ENCODE results near the gene RNASE3. TPM values are rescaled to one million over a fixed set of nuclear protein-coding genes. Genes with fewer than 3 reads are reported as not detected.
"Not testable (repeated sequence)": the region's sequence is repeated elsewhere in the genome, so short reads cannot be mapped to it uniquely, and the experiment has no call there.

The RNASE3 gene
- total RNA-seq, result not detected in 2 replicates
- polyA plus RNA-seq, result not detected in 2 replicates

DNA sequence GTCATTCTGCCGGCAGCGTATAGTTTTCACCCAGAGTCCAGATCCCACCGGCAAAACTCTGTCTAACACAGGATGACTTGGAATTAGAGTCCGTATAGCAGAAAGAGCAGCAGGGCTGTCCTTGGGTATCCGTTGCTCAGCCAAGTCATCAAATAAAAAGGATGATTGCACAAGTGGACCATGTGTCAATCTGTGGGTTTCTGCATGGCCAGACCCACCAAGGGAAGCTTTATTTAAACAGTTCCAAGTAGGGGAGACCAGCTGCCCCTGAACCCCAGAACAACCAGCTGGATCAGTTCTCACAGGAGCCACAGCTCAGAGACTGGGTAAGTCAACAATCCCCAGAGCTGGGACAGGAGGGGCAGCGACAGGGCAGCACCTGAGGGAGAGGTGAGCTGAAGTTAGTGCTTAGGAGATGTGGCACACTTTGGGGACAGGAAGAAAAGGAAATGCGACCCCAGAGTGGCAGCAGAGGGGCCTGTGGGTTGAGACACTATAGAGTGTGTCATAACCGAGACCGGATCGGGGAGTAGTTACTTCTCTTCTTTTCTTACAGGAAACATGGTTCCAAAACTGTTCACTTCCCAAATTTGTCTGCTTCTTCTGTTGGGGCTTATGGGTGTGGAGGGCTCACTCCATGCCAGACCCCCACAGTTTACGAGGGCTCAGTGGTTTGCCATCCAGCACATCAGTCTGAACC is at the start of gene RNASE3:
TSS of gene RNASE3 (plus strand) at position 260 of the 700 bp plus-strand sequence. CDS start at position 562, 302 bp downstream.
- H3K27ac ChIP-seq; DNase-seq (ENCODE audit: low read depth in 1 of 2, low spot score in 1 of 2); H3K4me3 ChIP-seq; H3K36me3 ChIP-seq; H3K9me3 ChIP-seq (ENCODE audit: low read depth); H3K4me1 ChIP-seq (ENCODE audit: low read depth): not testable (repeated sequence)
- peaks cover 29% of the 10 kb centered on the region for H3K27me3 ChIP-seq

DNA sequence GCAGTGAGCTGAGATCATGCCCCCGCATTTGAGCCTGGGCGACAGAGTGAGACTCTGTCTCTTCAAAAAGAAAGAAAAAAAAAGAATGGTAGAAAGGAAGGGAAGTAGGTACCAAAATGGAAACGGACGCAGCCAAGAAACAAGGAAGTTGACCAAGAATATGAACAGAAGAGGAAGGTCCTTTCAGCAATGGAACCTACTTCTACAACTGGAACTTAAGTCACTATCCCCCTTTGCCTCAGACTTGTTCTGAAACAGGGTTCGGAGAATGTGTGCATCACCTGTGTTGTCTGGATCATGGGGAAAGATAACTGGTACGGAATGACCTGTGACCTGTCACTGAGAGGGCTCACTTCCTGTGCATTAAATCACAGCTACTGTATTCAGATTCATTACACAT is 44.6 kb upstream of the RNASE3 start:
- Histone ChIP-seq H3K4me1 (ENCODE audit: low read depth) (peaks cover 16% of the 10 kb centered on the region), H3K9me3 (ENCODE audit: low read depth) (no peaks in the 10 kb centered on the region), H3K36me3 (no peaks in the 10 kb centered on the region), H3K27me3 (no peaks in the 10 kb centered on the region), H3K27ac (no peak overlapping the region), H3K4me3 (no peak overlapping the region)
- DNase-seq (ENCODE audit: low read depth in 1 of 2, low spot score in 1 of 2), result no peak
- TF ChIP-seq, protein P1, sequence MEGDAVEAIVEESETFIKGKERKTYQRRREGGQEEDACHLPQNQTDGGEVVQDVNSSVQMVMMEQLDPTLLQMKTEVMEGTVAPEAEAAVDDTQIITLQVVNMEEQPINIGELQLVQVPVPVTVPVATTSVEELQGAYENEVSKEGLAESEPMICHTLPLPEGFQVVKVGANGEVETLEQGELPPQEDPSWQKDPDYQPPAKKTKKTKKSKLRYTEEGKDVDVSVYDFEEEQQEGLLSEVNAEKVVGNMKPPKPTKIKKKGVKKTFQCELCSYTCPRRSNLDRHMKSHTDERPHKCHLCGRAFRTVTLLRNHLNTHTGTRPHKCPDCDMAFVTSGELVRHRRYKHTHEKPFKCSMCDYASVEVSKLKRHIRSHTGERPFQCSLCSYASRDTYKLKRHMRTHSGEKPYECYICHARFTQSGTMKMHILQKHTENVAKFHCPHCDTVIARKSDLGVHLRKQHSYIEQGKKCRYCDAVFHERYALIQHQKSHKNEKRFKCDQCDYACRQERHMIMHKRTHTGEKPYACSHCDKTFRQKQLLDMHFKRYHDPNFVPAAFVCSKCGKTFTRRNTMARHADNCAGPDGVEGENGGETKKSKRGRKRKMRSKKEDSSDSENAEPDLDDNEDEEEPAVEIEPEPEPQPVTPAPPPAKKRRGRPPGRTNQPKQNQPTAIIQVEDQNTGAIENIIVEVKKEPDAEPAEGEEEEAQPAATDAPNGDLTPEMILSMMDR (IDR thresholded peaks at IDR 0.05; ENCODE audit: low read depth, low read length), result no peak

DNA sequence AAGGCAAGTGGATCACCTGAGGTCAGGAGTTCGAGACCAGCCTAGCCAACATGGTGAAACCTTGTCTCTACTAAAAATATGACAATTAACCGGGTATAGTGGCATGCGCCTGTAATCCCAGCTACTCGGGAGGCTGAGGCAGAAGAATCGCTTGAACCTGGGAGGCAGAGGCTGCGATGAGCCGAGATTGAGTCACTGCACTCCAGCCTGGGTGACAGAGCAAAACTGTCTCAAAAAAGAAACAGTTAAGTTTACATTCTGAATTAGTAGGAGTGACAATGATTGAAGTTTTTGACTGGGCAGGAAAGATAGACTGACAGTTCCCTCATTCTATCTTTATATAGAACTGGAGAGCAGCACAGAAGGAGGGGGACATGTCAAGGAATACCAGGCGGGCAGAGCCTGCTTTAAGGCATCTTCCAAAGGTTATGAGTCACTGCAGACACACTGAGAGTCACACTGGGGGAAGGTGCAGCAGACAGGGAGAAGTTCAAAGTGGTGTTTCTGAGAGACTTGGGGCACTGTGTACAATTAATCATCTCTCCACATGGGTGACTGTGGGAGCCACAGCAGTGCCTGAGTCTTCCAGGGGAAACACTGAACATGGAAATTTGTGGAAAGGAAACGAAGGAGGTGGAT is 42.8 kb upstream of the RNASE3 start:
- Histone ChIP-seq H3K27me3 (no peaks in the 10 kb centered on the region), H3K4me1 (ENCODE audit: low read depth) (peaks cover 16% of the 10 kb centered on the region), H3K9me3 (ENCODE audit: low read depth) (no peaks in the 10 kb centered on the region), H3K27ac (peak overlapping the region; percentile 35), H3K36me3 (no peaks in the 10 kb centered on the region), H3K4me3 (no peak overlapping the region)
- DNase-seq (ENCODE audit: low read depth in 1 of 2, low spot score in 1 of 2), result peak in 1 of 2 donors; percentile 15
- TF ChIP-seq, protein P1 (IDR thresholded peaks at IDR 0.05; ENCODE audit: low read depth, low read length), result no peak

DNA sequence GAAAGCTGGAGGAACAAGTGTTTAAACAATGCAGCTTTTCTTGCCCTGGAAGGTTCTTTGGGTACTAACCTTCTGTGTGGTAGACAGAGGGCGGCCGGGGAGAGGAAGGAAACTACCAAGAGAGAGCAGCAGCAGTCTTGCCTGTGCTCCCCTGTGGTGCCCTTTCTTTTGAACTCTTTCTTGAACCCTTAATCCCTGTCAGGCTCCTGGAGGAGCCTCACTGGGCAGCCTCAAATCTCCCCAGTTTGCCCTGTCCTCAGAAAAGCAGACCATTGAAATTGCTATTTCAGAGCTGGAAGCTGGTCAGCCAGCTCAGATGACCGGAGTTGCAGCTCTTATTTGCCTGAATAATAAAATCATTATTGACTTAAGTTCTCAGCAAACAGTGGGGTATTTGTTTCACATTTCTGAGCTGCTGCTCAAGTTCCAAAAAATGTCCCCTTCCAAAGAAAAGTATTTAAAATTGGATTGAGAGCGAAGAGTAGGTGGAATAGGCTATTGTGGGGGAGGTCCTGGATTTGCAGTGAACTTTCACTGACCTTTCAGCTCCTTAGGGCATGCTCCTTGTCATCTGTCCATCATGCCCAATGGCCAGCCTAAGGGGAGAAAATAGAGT is 42.1 kb upstream of the RNASE3 start:
- H3K9me3 ChIP-seq (ENCODE audit: low read depth), result no peaks in the 10 kb centered on the region
- H3K27ac ChIP-seq, result peak overlapping the region; percentile 35
- H3K36me3 ChIP-seq, result no peaks in the 10 kb centered on the region
- H3K4me1 ChIP-seq (ENCODE audit: low read depth), result peaks cover 16% of the 10 kb centered on the region
- H3K27me3 ChIP-seq, result no peaks in the 10 kb centered on the region
- H3K4me3 ChIP-seq, result no peak overlapping the region
- TF ChIP-seq, protein P1 (IDR thresholded peaks at IDR 0.05; ENCODE audit: low read depth, low read length), result no peak
- no peak for DNase-seq (ENCODE audit: low read depth in 1 of 2, low spot score in 1 of 2)

DNA sequence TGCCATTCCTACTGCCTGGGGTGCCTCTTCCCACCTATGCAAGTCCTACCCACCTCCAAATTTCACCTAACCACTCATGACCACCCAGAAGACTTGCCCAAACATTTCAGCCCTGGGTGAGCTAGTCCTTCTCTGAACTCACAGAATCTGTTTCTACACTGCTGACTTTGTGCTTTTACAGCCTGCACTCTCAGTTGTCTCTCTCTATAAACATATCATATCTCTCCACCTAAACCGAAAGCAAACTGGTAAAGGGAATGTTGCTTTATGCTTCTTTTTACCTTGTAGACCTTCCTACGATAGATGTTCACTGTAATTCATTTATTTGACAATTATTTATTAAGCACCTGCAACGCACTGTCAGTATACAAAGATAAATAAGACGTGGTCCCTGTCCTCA is 38.1 kb upstream of the RNASE3 start:
- no peaks in the 10 kb centered on the region for H3K36me3 ChIP-seq
- no peaks in the 10 kb centered on the region for H3K9me3 ChIP-seq (ENCODE audit: low read depth)
- no peak overlapping the region for H3K4me3 ChIP-seq

More for the DNA sequence above, 38.1 kb upstream of the RNASE3 start:
- TF ChIP-seq, protein P1 (IDR thresholded peaks at IDR 0.05; ENCODE audit: low read depth, low read length), result no peak
- Histone ChIP-seq H3K4me1 (ENCODE audit: low read depth) (peaks cover 16% of the 10 kb centered on the region), H3K27ac (no peak overlapping the region), H3K27me3 (no peaks in the 10 kb centered on the region)
- DNase-seq (ENCODE audit: low read depth in 1 of 2, low spot score in 1 of 2), result no peak
